ENCODE results near the gene ALDH3B2. TPM values are rescaled to one million over a fixed set of nuclear protein-coding genes. Genes with fewer than 3 reads are reported as not detected.
A peak's percentile ranks its signal among the peaks of the same experiment; 100 is the strongest.
"Not testable (repeated sequence)": the region's sequence is repeated elsewhere in the genome, so short reads cannot be mapped to it uniquely, and the experiment has no call there.

ALDH3B2 gene
- total and polyA plus RNA-seq, 2 experiments from 2014 or later, result 1.6 to 2.5 TPM

GRCh38 chr11:67628710-67629385, 45.6 kb downstream of the ALDH3B2 start:
- no peaks in the 10 kb centered on the region for H3K9me2 ChIP-seq (replicated peaks; ENCODE audit: insufficient read depth)
- DNase-seq (ENCODE audit: low spot score), result no peak
- H3K27me3 ChIP-seq, result no peaks in the 10 kb centered on the region
- no peak overlapping the region for H3K27ac ChIP-seq
- no peaks in the 10 kb centered on the region for H4K20me1 ChIP-seq (ENCODE audit: insufficient read depth, poor library complexity, severe bottlenecking)
- peak overlapping the region; percentile 98 for H3K4me2 ChIP-seq
- 57% methylated on average over 25 of the region's 25 CpGs for WGBS (ENCODE audit: low lambda C conversion rate, missing lambda C conversion rate)
- no peak overlapping the region for H3K4me3 ChIP-seq
- H3K9me3 ChIP-seq (ENCODE audit: low read depth), result no peaks in the 10 kb centered on the region
- no peak overlapping the region for H2AFZ ChIP-seq
- TF ChIP-seq CTCF (IDR thresholded peaks at IDR 0.05; ENCODE audit: poor library complexity), result no peak
- no peak for TF ChIP-seq EZH2 (IDR thresholded peaks at IDR 0.05; ENCODE audit: borderline replicate concordance)
- TF ChIP-seq EZH2phosphoT487 (IDR thresholded peaks at IDR 0.05; ENCODE audit: low read depth, severe bottlenecking, unreplicated experiment), result no peak
- H3K79me2 ChIP-seq, result no peaks in the 10 kb centered on the region
- H3K36me3 ChIP-seq (replicated peaks; ENCODE audit: insufficient read depth, low read depth), result no peaks in the 10 kb centered on the region
- peaks cover 13% of the 10 kb centered on the region for H3K4me1 ChIP-seq (ENCODE audit: insufficient read depth)

DNA sequence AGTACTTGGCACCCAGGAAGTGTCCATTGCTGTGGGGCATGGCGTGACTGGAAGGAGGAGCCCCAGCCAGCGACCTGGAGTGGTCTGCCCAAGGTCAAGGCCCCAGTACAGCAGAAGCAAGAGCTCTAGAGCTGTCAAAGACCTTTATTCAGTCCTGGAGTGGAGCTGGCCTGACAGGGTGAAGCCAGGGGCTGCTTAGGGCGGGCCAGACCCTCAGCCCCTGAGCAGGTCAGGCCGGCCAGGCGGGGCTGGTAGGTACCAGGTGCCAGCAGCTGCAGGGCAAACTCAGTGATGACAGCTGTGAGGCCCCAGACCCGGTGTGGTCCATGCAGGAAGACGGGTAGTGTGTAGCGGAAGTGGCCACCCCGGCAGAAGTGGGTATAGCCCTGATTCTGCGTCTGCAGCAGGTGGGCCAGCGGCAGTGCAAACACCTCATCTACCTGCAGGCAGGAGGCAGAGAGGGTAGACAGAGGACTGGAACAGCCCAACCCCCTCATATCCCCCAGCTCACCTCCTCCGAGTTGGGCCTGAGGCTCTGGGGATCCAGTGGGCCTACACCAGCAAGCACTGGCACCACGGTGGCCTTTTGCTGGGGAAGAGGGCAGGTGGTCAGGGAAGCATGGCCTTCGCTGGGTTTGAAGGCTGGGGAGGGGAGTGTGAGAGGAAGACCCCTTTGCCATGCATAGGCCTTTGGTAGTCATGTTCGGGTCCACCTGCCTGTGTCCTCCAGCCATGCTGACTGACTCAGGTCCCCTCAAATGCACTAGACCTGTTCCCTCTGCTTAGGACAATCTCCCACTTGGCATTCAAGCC, 46.4 kb downstream of the ALDH3B2 start:
- Histone ChIP-seq H3K4me2 (no peak overlapping the region), H3K27ac (no peak overlapping the region), H3K4me1 (ENCODE audit: insufficient read depth) (peaks cover 13% of the 10 kb centered on the region), H2AFZ (no peak overlapping the region), H3K4me3 (no peak overlapping the region), H3K9me2 (replicated peaks; ENCODE audit: insufficient read depth) (no peaks in the 10 kb centered on the region), H4K20me1 (ENCODE audit: insufficient read depth, poor library complexity, severe bottlenecking) (no peaks in the 10 kb centered on the region), H3K79me2 (no peaks in the 10 kb centered on the region), H3K9me3 (ENCODE audit: low read depth) (no peaks in the 10 kb centered on the region), H3K36me3 (replicated peaks; ENCODE audit: insufficient read depth, low read depth) (no peaks in the 10 kb centered on the region), H3K27me3 (no peaks in the 10 kb centered on the region)
- TF ChIP-seq EZH2phosphoT487 (IDR thresholded peaks at IDR 0.05; ENCODE audit: low read depth, severe bottlenecking, unreplicated experiment) (no peak), EZH2 (IDR thresholded peaks at IDR 0.05; ENCODE audit: borderline replicate concordance) (no peak)
- 79% methylated on average over 15 of the region's 15 CpGs for WGBS (ENCODE audit: low lambda C conversion rate, missing lambda C conversion rate)
- DNase-seq (ENCODE audit: low spot score), result no peak

GRCh38 chr11:67627441-67627811, 47.0 kb downstream of the ALDH3B2 start:
- no peak for DNase-seq (ENCODE audit: low spot score)
- Histone ChIP-seq H3K27me3 (no peaks in the 10 kb centered on the region), H3K4me2 (no peak overlapping the region), H3K36me3 (replicated peaks; ENCODE audit: insufficient read depth, low read depth) (no peaks in the 10 kb centered on the region), H3K79me2 (no peaks in the 10 kb centered on the region), H3K9me3 (ENCODE audit: low read depth) (no peaks in the 10 kb centered on the region), H2AFZ (no peak overlapping the region), H3K4me1 (ENCODE audit: insufficient read depth) (peaks cover 13% of the 10 kb centered on the region), H3K27ac (no peak overlapping the region), H4K20me1 (ENCODE audit: insufficient read depth, poor library complexity, severe bottlenecking) (no peaks in the 10 kb centered on the region), H3K4me3 (no peak overlapping the region), H3K9me2 (replicated peaks; ENCODE audit: insufficient read depth) (no peaks in the 10 kb centered on the region)
- 81% methylated on average over 6 of the region's 6 CpGs for WGBS (ENCODE audit: low lambda C conversion rate, missing lambda C conversion rate)
- TF ChIP-seq EZH2 (IDR thresholded peaks at IDR 0.05; ENCODE audit: borderline replicate concordance), result no peak
- TF ChIP-seq EZH2phosphoT487 (IDR thresholded peaks at IDR 0.05; ENCODE audit: low read depth, severe bottlenecking, unreplicated experiment), result no peak
- TF ChIP-seq CTCF (IDR thresholded peaks at IDR 0.05; ENCODE audit: poor library complexity), result no peak

DNA sequence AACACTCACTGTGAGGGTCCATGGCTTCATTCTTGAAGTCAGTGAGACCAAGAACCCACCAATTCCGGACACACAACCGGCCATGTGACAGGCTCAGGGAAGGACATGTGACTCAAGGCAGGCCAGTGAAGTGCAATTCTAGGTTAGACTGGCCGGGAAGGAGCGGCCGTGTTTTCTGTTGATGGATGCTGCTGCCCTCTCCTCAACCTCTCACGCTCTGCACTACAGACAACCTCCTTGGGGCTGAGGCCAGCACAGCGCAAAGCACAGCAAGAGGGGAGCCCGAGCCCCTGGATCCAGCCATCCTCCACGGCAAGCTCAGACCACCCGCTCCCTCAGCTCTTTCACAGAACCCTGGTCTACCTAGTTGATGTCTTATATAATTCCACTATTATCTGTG, 47.5 kb downstream of the ALDH3B2 start:
- Histone ChIP-seq H3K4me2 (no peak overlapping the region), H3K79me2 (no peaks in the 10 kb centered on the region), H3K4me3 (no peak overlapping the region), H3K9me2 (replicated peaks; ENCODE audit: insufficient read depth) (no peaks in the 10 kb centered on the region), H4K20me1 (ENCODE audit: insufficient read depth, poor library complexity, severe bottlenecking) (no peaks in the 10 kb centered on the region), H2AFZ (no peak overlapping the region), H3K27ac (no peak overlapping the region), H3K36me3 (replicated peaks; ENCODE audit: insufficient read depth, low read depth) (no peaks in the 10 kb centered on the region), H3K4me1 (ENCODE audit: insufficient read depth) (peaks cover 13% of the 10 kb centered on the region), H3K9me3 (ENCODE audit: low read depth) (no peaks in the 10 kb centered on the region), H3K27me3 (no peaks in the 10 kb centered on the region)
- TF ChIP-seq EZH2phosphoT487 (IDR thresholded peaks at IDR 0.05; ENCODE audit: low read depth, severe bottlenecking, unreplicated experiment) (no peak), EZH2 (IDR thresholded peaks at IDR 0.05; ENCODE audit: borderline replicate concordance) (no peak), CTCF (IDR thresholded peaks at IDR 0.05; ENCODE audit: poor library complexity) (no peak)
- 93% methylated on average over 10 of the region's 10 CpGs for WGBS (ENCODE audit: low lambda C conversion rate, missing lambda C conversion rate)
- no peak for DNase-seq (ENCODE audit: low spot score)

- peaks cover 12% of the 10 kb centered on the region for H3K4me1 ChIP-seq (ENCODE audit: insufficient read depth)
- H3K4me2 ChIP-seq; H3K79me2 ChIP-seq; H3K4me3 ChIP-seq; H3K36me3 ChIP-seq (replicated peaks; ENCODE audit: insufficient read depth, low read depth); H3K27ac ChIP-seq; H2AFZ ChIP-seq; H4K20me1 ChIP-seq (ENCODE audit: insufficient read depth, poor library complexity, severe bottlenecking); H3K9me3 ChIP-seq (ENCODE audit: low read depth); DNase-seq (ENCODE audit: low spot score); H3K9me2 ChIP-seq (replicated peaks; ENCODE audit: insufficient read depth); H3K27me3 ChIP-seq: not testable (repeated sequence)
- 90% methylated on average over 10 of the region's 10 CpGs for WGBS (ENCODE audit: low lambda C conversion rate, missing lambda C conversion rate)
These were observed 48.1 kb downstream of the ALDH3B2 start for GRCh38 chr11:67626131-67626833.
